ENCODE results near the gene ADAM19.

DNA sequence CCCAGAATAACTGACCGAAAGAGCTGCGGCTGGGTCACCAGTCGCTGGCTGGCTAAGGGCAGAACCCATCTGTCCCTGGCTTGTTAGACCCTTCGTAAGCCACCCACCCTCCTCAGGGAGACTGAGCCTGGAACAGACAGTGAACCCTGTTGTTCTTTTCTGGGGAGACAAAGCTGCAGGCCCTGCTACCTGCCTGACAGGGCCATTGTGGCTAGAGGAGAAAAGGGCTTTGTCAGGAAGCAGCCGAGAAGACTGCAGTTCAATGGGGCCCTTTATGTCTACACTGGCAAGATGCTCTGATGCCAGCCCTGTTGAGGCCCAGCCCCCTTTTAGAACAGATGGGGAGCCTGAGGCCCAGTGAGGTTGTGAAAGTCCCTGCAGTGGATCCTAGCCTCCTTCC is 119.3 kb downstream of the ADAM19 start:
- TF ChIP-seq, protein P1, sequence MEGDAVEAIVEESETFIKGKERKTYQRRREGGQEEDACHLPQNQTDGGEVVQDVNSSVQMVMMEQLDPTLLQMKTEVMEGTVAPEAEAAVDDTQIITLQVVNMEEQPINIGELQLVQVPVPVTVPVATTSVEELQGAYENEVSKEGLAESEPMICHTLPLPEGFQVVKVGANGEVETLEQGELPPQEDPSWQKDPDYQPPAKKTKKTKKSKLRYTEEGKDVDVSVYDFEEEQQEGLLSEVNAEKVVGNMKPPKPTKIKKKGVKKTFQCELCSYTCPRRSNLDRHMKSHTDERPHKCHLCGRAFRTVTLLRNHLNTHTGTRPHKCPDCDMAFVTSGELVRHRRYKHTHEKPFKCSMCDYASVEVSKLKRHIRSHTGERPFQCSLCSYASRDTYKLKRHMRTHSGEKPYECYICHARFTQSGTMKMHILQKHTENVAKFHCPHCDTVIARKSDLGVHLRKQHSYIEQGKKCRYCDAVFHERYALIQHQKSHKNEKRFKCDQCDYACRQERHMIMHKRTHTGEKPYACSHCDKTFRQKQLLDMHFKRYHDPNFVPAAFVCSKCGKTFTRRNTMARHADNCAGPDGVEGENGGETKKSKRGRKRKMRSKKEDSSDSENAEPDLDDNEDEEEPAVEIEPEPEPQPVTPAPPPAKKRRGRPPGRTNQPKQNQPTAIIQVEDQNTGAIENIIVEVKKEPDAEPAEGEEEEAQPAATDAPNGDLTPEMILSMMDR (IDR thresholded peaks at IDR 0.05), result no peak
- no peak for TF ChIP-seq POLR2A (IDR thresholded peaks at IDR 0.05)
